Measurements from ENCODE around the gene RALY.

The RALY gene

DNA sequence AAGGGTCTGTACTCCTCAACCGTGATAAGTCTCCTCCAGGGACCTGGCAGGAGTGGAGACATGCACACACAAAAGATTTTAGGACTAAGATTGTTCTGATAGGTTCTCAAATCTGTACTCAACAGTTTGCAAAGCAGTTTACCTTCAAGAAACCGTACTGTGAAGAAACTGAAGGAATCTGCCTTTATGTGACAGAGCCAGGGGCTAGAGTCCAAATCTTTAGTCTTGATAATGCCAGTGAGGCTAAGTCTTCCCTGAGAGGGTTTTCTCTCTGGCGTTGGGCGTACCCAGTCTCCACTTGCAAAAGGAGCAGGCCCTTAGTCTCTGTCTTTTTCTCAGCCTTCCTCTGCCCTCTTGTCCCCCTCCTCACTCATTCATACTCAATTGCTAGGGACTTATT is 47.5 kb downstream of the RALY start:
- Mint-ChIP-seq H3K36me3 (ENCODE audit: low read depth) (peaks cover 1% of the 10 kb centered on the region), H3K27me3 (ENCODE audit: low read depth) (no peaks in the 10 kb centered on the region), H3K9me3 (no peaks in the 10 kb centered on the region), H3K27ac (no peak overlapping the region), H3K4me3 (no peak overlapping the region), H3K4me1 (ENCODE audit: low read depth) (peaks cover 27% of the 10 kb centered on the region)

DNA sequence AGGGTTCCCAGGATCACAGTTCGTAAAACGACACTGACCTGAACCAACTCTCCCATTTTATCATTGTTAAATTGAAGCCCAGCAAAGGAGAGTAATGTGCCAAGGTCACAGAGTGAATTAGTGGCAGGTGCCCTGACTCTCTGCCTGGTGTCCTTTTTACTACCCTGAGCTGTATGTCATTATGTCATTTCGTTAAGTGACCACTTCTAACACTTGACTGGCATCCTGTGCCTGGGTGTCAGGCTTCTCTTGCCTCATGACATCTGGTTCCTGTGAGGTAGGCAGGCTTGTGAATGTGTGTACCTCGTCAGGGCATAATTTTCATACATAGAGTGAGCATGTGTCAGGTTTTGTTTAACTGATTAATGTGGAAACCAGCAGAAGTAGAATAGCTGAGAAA is 48.6 kb downstream of the RALY start:
- H3K4me3 Mint-ChIP-seq = no peak overlapping the region
- no peaks in the 10 kb centered on the region for H3K9me3 Mint-ChIP-seq
- peaks cover 18% of the 10 kb centered on the region for H3K4me1 Mint-ChIP-seq (ENCODE audit: low read depth)
- H3K27me3 Mint-ChIP-seq (ENCODE audit: low read depth) = no peaks in the 10 kb centered on the region
- H3K27ac Mint-ChIP-seq = no peak overlapping the region
- H3K36me3 Mint-ChIP-seq (ENCODE audit: low read depth) = no peaks in the 10 kb centered on the region

DNA sequence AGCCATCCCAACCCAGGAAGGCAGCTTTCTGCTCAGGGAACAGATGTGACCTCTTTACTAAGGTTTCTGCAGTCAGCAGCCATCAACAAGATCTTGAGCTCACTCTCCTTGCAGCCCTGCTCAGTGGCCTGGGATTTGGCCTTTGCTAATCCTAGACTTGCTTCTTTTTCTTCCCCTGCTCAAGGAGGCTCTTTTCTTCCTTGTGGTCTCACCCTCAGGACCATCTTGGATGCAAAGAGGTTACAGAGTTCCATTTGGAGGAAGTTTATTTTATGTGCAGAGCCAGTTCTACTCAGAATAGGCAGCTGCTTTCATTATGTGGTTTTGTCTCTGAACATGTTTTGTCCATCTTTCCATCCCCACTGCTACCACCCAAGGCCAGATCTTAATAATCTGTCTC is 49.3 kb downstream of the RALY start:
- H3K27ac Mint-ChIP-seq = no peak overlapping the region
- H3K27me3 Mint-ChIP-seq (ENCODE audit: low read depth) = no peaks in the 10 kb centered on the region
- H3K4me3 Mint-ChIP-seq = no peak overlapping the region
- no peaks in the 10 kb centered on the region for H3K36me3 Mint-ChIP-seq (ENCODE audit: low read depth)
- no peaks in the 10 kb centered on the region for H3K9me3 Mint-ChIP-seq
- peaks cover 13% of the 10 kb centered on the region for H3K4me1 Mint-ChIP-seq (ENCODE audit: low read depth)

DNA sequence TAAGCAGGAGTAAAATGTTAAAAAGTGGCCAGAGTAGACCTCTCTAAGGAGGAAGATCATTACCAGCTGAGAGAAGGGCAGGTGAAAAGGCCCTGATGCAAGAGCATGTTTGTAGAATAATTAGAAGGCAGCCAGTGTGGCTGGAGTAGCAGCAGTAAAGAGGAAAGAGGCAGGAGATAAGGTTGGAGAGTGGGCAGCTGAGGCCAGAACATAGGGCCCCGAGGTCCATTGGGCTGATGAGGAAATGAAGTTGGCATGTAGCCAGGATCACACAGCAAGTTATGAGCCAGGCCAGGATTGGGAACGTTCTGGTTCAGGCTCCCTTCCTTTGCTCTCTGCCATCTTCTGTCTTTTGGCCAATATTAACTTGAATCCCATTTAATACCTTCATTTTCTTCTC is 51.6 kb downstream of the RALY start:
- Mint-ChIP-seq H3K4me3 (no peak overlapping the region), H3K4me1 (ENCODE audit: low read depth) (peaks cover 15% of the 10 kb centered on the region), H3K36me3 (ENCODE audit: low read depth) (no peaks in the 10 kb centered on the region), H3K9me3 (no peaks in the 10 kb centered on the region), H3K27ac (no peak overlapping the region), H3K27me3 (ENCODE audit: low read depth) (no peaks in the 10 kb centered on the region)

DNA sequence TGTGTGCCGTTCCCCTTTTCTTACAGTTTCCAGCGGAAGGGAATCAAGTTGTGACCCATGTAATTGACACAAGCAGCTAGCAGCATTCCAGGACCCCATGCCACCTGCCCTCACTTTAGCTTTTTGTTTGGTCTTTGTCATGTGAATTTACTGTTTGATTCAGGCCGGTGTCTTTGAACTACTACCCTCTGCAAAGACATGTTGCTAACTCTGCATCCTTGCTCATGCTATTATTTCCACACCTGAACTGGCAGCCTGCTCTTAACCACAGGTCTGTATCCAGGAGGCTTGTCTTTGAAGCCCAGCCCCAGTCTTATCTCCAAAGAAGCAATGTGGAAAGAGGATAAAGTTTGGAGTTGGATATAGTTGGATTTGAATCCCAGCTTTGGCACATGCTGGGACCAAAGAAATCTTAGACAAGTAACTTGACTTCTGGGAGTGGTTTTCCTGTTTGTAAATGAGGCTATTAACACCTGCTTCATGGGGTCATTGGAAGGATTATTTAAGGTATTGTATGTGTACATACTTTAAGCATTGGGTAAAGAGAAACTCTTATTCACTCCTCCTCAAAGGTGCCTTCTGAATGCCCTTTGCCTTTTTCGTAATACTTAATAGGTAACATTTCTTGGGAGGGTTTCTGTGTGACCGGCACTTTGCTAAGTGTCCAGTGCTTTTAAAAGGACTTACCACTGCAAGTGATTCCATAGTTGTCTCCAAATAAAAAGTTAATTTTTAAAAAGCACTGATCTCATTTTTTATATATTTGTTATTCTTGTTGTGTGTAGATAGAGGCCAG is 52.4 kb downstream of the RALY start:
- H3K4me1 Mint-ChIP-seq (ENCODE audit: low read depth) = peaks cover 11% of the 10 kb centered on the region
- H3K36me3 Mint-ChIP-seq (ENCODE audit: low read depth) = no peaks in the 10 kb centered on the region
- no peak overlapping the region for H3K27ac Mint-ChIP-seq
- no peaks in the 10 kb centered on the region for H3K27me3 Mint-ChIP-seq (ENCODE audit: low read depth)
- no peaks in the 10 kb centered on the region for H3K9me3 Mint-ChIP-seq
- H3K4me3 Mint-ChIP-seq = no peak overlapping the region

DNA sequence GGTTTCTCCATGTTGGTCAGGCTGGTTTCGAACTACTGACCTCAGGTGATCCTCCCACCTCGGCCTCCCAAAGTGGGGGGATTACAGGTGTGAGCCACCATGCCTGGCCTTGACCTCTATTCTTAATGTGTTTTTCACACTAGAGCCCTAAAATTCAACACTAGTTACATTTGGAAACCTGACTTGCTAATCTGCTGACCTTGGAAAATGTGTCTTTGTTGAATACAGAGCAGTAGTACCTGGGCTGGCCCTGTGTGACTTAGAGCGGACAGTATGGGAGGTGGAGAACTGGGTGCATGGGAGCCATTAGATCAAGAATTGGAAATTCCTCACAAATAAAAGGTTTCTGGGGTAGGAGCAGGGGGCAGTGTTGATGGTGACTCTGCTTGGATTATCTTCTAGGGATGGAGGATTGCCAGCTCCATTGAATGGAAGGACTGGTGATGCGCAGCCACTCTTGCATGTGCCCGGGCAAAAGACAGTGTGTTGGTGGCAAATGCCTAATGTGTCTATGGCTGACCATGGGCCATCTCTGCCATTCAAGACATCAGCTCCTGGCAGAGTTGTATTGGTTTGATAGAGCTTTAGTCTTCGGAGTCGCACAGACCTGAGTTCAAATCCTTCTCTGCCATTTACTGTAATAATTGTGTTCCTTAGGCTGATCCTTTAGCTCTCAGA is 53.4 kb downstream of the RALY start:
- Mint-ChIP-seq H3K27ac (no peak overlapping the region), H3K27me3 (ENCODE audit: low read depth) (no peaks in the 10 kb centered on the region), H3K4me3 (no peak overlapping the region), H3K4me1 (ENCODE audit: low read depth) (peaks cover 11% of the 10 kb centered on the region), H3K9me3 (no peaks in the 10 kb centered on the region), H3K36me3 (ENCODE audit: low read depth) (no peaks in the 10 kb centered on the region)

DNA sequence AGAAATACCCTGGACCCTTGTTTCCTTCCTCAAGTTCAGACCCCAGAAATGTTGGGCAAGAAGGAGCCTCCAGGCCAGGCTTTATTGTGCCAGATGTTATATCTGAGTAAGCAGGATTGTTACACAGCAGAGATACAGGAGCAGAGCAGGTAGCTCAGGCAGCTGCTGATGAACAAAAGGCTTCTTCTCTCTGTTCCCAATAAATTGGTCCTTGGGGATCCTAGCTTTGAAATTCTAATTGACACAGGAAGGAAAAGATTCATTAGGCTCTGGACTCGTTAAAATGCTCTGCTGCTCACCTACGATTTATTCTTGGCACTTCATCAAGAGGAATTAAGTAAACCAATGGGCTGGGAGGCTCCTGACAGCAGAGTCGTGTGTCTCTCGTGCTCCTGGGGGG is 54.2 kb downstream of the RALY start:
- Mint-ChIP-seq H3K4me3 (no peak overlapping the region), H3K36me3 (ENCODE audit: low read depth) (peaks cover 1% of the 10 kb centered on the region), H3K9me3 (no peaks in the 10 kb centered on the region), H3K27me3 (ENCODE audit: low read depth) (no peaks in the 10 kb centered on the region), H3K27ac (no peak overlapping the region), H3K4me1 (ENCODE audit: low read depth) (peaks cover 12% of the 10 kb centered on the region)

DNA sequence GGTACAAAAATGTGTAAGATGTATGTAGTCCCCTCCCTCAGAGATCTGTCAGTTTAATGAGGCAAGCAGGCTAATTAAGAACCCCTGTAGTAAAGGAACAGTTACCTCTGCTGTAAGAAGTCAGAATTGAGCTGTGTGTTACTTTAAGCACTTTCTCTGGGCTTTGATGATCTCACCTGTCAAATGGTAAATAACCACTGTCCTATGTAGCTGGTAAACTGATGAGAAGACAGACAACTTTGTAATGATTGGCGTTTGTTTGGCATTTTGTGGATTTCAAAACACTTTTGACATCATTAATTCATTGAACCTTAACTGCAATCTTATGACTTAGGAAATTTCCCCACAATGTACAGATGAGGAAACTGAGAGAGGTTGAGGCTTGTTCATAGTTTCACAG is 55.7 kb downstream of the RALY start:
- no peak overlapping the region for H3K27ac Mint-ChIP-seq
- H3K36me3 Mint-ChIP-seq (ENCODE audit: low read depth) = peaks cover 1% of the 10 kb centered on the region
- peaks cover 14% of the 10 kb centered on the region for H3K4me1 Mint-ChIP-seq (ENCODE audit: low read depth)
- no peak overlapping the region for H3K4me3 Mint-ChIP-seq
- no peaks in the 10 kb centered on the region for H3K27me3 Mint-ChIP-seq (ENCODE audit: low read depth)
- no peaks in the 10 kb centered on the region for H3K9me3 Mint-ChIP-seq

DNA sequence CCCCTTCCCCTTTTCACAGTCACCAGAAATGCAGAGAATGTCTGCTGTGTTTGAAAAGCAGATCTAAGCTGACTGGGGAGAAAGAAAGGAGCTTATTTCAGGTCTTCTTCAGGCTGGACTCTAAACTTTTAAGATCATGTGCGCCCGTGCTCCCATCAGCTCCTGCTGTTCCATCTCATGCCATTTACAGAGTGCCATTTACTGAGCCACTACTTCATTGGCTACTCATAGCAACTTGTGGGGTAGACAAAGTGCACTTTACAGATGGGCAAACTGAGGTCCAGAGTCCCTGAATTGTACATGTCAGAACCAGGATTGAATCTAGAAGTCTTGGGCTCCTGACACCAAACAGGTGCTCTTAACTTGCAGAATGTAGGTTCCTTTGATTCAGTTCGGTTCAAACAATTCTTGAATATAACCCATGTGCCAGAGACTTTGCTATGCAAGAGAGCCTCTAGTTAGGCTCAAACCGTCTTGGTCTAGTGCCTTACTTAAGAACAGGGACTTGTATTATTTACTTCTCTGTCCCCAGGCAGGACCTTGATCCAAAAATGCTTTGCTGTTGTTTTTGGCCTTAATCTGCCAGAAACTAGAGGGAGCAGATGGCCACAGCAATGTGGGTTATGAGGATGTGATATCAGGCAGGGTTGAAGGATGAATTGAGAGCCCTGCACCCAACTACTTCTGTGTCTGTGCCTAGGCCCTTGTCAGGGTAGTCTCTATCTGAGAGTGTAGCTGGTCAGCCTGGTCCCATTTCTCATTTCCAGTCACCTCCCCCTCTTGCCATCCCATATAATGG is 56.4 kb downstream of the RALY start:
- Mint-ChIP-seq H3K36me3 (ENCODE audit: low read depth) (peaks cover 1% of the 10 kb centered on the region), H3K4me3 (no peak overlapping the region), H3K27me3 (ENCODE audit: low read depth) (no peaks in the 10 kb centered on the region), H3K27ac (no peak overlapping the region), H3K4me1 (ENCODE audit: low read depth) (peaks cover 16% of the 10 kb centered on the region), H3K9me3 (no peaks in the 10 kb centered on the region)

DNA sequence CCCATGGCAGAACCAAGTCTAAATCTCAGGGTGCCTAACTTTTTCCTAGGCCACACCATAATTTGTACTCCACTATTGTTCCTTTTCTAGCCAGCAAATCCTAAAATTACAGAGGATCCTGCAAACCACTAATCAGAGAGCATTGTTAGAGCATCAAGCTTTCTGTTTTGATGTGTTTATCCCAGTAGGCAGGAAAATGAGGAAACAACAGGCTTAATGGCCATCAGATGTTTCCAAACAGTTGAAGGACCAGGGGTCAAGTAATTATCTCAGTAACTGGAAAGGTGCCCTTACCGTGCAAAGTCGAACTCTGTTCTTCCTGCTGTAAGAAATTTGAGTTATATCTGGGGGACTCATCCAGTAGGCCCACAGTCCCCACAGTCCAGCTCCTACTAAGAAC is 58.7 kb downstream of the RALY start:
- H3K4me3 Mint-ChIP-seq = no peak overlapping the region
- H3K27me3 Mint-ChIP-seq (ENCODE audit: low read depth) = no peaks in the 10 kb centered on the region
- H3K4me1 Mint-ChIP-seq (ENCODE audit: low read depth) = peaks cover 17% of the 10 kb centered on the region
- no peak overlapping the region for H3K27ac Mint-ChIP-seq
- no peaks in the 10 kb centered on the region for H3K9me3 Mint-ChIP-seq
- peaks cover 1% of the 10 kb centered on the region for H3K36me3 Mint-ChIP-seq (ENCODE audit: low read depth)

DNA sequence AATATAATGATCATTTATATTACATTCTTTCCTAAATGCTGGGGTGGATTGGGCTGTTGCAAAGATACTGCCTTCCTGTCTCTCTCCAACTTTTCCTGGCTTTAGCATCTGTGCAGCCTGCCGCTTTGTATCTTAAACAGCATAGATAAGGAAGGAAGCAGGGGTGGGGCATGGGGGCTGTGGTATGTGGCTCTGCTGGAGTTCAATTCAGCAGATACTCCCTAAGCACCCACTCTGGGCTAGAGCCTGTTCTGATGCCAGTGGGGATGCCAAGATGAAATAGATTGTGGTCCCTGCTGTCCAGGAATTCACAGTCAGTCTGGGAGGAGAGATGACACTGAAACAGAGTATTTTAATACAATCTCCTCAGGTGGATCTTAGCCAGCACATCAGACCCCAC is 61.6 kb downstream of the RALY start:
- no peak overlapping the region for H3K4me3 Mint-ChIP-seq
- no peaks in the 10 kb centered on the region for H3K9me3 Mint-ChIP-seq
- H3K27me3 Mint-ChIP-seq (ENCODE audit: low read depth) = no peaks in the 10 kb centered on the region
- peaks cover 4% of the 10 kb centered on the region for H3K36me3 Mint-ChIP-seq (ENCODE audit: low read depth)
- no peak overlapping the region for H3K27ac Mint-ChIP-seq
- peaks cover 32% of the 10 kb centered on the region for H3K4me1 Mint-ChIP-seq (ENCODE audit: low read depth)

DNA sequence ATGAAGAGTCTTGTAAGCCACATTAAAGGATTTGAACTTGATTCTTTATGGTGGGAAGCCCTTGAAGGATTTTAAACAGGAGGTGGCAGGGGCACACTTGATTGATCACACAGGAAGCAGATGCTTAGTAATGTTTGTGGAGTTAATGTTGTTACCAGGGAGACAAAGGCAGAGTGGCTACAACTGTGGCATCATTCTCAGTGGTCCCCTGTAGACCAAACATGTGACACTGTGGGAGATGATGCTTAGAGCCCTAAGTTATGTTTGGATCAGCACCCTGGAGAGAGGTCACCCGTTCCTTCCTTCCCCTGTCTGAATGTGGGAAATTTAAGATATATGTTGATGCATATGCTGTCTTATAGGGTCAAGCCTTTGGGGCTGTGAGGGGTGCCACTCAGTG is 65.1 kb downstream of the RALY start:
- H3K4me1 Mint-ChIP-seq (ENCODE audit: low read depth) = peaks cover 38% of the 10 kb centered on the region
- no peaks in the 10 kb centered on the region for H3K9me3 Mint-ChIP-seq
- no peak overlapping the region for H3K27ac Mint-ChIP-seq
- H3K36me3 Mint-ChIP-seq (ENCODE audit: low read depth) = peaks cover 3% of the 10 kb centered on the region
- no peak overlapping the region for H3K4me3 Mint-ChIP-seq
- H3K27me3 Mint-ChIP-seq (ENCODE audit: low read depth) = no peaks in the 10 kb centered on the region

DNA sequence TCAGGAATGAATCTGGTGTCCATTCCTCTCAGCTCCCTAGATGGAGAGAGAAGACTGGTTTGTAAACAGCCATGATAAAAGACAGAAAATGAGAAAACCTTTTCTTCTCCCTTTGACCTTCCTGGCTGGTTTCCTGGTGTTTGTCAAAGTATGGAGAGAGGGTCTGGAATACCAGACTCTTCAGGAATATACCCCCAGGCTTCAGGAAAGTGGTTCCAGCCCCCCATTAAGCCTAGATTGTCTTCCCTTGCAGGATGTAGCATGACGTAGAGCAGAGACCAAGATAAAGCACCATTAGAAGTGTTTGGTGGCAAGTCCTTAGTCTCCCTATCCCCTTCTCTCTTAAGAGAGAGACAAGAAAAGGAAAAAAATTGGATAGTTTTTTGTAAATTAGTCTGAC is 67.3 kb downstream of the RALY start:
- Mint-ChIP-seq H3K9me3 (no peaks in the 10 kb centered on the region), H3K27ac (no peak overlapping the region), H3K4me3 (no peak overlapping the region), H3K36me3 (ENCODE audit: low read depth) (peaks cover 3% of the 10 kb centered on the region), H3K4me1 (ENCODE audit: low read depth) (peaks cover 29% of the 10 kb centered on the region), H3K27me3 (ENCODE audit: low read depth) (no peaks in the 10 kb centered on the region)

DNA sequence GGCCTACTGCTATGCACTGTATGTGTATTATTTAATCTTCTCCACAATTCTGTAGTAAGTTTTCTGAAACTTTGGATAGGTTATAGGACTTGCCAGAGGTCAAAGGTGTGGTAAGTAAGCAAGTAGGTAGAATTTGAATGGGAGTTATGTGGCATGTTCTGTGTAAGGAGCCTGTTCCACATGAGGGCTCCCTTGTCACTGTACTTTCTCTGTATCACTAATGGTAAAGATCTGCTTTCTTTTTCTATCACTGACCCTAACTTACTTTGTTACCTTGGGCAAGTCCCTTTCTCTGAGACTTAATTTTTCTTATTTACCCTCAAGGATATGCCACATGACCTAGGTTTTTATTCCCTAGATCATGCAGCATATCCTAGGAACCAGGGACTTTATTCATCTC is 68.0 kb downstream of the RALY start:
- Mint-ChIP-seq H3K27me3 (ENCODE audit: low read depth) (no peaks in the 10 kb centered on the region), H3K36me3 (ENCODE audit: low read depth) (peaks cover 3% of the 10 kb centered on the region), H3K27ac (no peak overlapping the region), H3K4me3 (no peak overlapping the region), H3K4me1 (ENCODE audit: low read depth) (peaks cover 29% of the 10 kb centered on the region), H3K9me3 (no peaks in the 10 kb centered on the region)
